ENCODE data around the gene ADGRL2. TPM values are rescaled to one million over a fixed set of nuclear protein-coding genes. Genes with fewer than 3 reads are reported as not detected.

Gene ADGRL2
- total RNA-seq, 2 donors from 2014 or later, result 83.1 to 121 TPM

GRCh38 chr1:81841795-81842194 is 41.1 kb downstream of the ADGRL2 start:
- no peaks in the 10 kb centered on the region for H3K9me3 ChIP-seq
- no peaks in the 10 kb centered on the region for H3K27me3 ChIP-seq
- H3K4me1 ChIP-seq, result no peaks in the 10 kb centered on the region
- no peaks in the 10 kb centered on the region for H3K36me3 ChIP-seq
- DNase-seq (ENCODE audit: low spot score), result no peak
- H3K4me3 ChIP-seq, result no peak overlapping the region
- no peak overlapping the region for H3K27ac ChIP-seq
- no peak for TF ChIP-seq CTCF (IDR thresholded peaks at IDR 0.05)

- TF ChIP-seq CTCF (IDR thresholded peaks at IDR 0.05), result no peak
- H3K4me3 ChIP-seq, result no peak overlapping the region
- H3K27ac ChIP-seq, result no peak overlapping the region
- H3K4me1 ChIP-seq, result peaks cover 0 to 12% of the 10 kb centered on the region in 2 donors
- no peaks in the 10 kb centered on the region for H3K9me3 ChIP-seq
- DNase-seq (ENCODE audit: low spot score), result no peak
- H3K27me3 ChIP-seq, result no peaks in the 10 kb centered on the region
- no peaks in the 10 kb centered on the region for H3K36me3 ChIP-seq
Measured at GRCh38 chr1:81844477-81844876, 43.7 kb downstream of the ADGRL2 start.

GRCh38 chr1:81846630-81847029 is 45.9 kb downstream of the ADGRL2 start:
- H3K9me3 ChIP-seq, result no peaks in the 10 kb centered on the region
- no peaks in the 10 kb centered on the region for H3K27me3 ChIP-seq
- TF ChIP-seq CTCF (IDR thresholded peaks at IDR 0.05), result no peak
- H3K36me3 ChIP-seq, result no peaks in the 10 kb centered on the region
- no peak for DNase-seq (ENCODE audit: low spot score)
- H3K27ac ChIP-seq, result no peak overlapping the region
- peaks cover 0 to 12% of the 10 kb centered on the region in 2 donors for H3K4me1 ChIP-seq
- no peak overlapping the region for H3K4me3 ChIP-seq

GRCh38 chr1:81847063-81847462 is 46.3 kb downstream of the ADGRL2 start:
- H3K4me3 ChIP-seq, result no peak overlapping the region
- TF ChIP-seq CTCF (IDR thresholded peaks at IDR 0.05), result no peak
- H3K4me1 ChIP-seq, result peaks cover 0 to 12% of the 10 kb centered on the region in 2 donors
- no peaks in the 10 kb centered on the region for H3K36me3 ChIP-seq
- DNase-seq (ENCODE audit: low spot score), result no peak
- no peak overlapping the region for H3K27ac ChIP-seq
- no peaks in the 10 kb centered on the region for H3K27me3 ChIP-seq
- H3K9me3 ChIP-seq, result no peaks in the 10 kb centered on the region

GRCh38 chr1:81848880-81849682 is 48.3 kb downstream of the ADGRL2 start:
- DNase-seq (ENCODE audit: low spot score), result no peak
- Histone ChIP-seq H3K4me1 (peaks cover 0 to 12% of the 10 kb centered on the region in 2 donors), H3K4me3 (no peak overlapping the region), H3K9me3 (no peaks in the 10 kb centered on the region), H3K36me3 (no peaks in the 10 kb centered on the region), H3K27ac (no peak overlapping the region), H3K27me3 (no peaks in the 10 kb centered on the region)
- TF ChIP-seq CTCF (IDR thresholded peaks at IDR 0.05), result no peak

GRCh38 chr1:81850031-81850430 is 49.3 kb downstream of the ADGRL2 start:
- H3K27me3 ChIP-seq, result no peaks in the 10 kb centered on the region
- TF ChIP-seq CTCF (IDR thresholded peaks at IDR 0.05), result no peak
- no peaks in the 10 kb centered on the region for H3K36me3 ChIP-seq
- H3K4me1 ChIP-seq, result peaks cover 0 to 12% of the 10 kb centered on the region in 2 donors
- DNase-seq (ENCODE audit: low spot score), result no peak
- H3K27ac ChIP-seq, result no peak overlapping the region
- H3K9me3 ChIP-seq, result no peaks in the 10 kb centered on the region
- H3K4me3 ChIP-seq, result no peak overlapping the region
